NCI-H748 (cell line): ENCODE measurements around the gene KRTAP1-5.

Experiments
- DNase-seq: peaks from one replicate; lab custom pipeline; 2025; ENCODE audit not compliant: unreplicated experiment; lab: John Stamatoyannopoulos, UW

KRTAP1-5 gene

GRCh38 chr17:41009301-41009760 lies 17.7 kb downstream of the KRTAP1-5 start:
- peak; percentile 53 for DNase-seq

- peak; percentile 56 for DNase-seq
Observed at GRCh38 chr17:41008811-41009210, 18.2 kb downstream of the KRTAP1-5 start, which contains the start of gene KRTAP3-1. KRTAP3-1 (minus strand) TSS chr17:41009128; CDS start chr17:41009074, 54 bp downstream.

DNA sequence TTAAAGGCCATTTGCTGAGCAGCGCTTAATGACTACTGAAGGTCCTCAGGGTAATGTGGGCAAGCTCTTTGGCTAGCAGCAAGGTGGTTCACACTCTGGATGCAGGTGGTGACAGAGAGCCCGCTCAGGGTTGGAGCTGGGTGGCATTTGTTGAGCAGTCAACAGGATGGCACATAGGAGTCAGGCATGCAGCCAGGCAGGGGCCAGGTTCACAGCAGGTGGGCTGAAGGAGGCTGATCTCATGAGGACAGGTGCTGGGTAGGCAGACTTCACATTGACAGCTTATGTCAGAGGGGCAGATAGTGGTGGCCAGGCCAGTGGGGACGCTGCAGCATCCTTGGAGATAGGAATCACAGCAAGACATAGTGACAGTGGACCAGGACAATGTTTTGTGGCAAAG lies 22.6 kb downstream of the KRTAP1-5 start:
- peak; percentile 12 for DNase-seq

GRCh38 chr17:41003926-41004325 lies 23.1 kb downstream of the KRTAP1-5 start:
- no peak for DNase-seq

- no peak for DNase-seq
Observed at GRCh38 chr17:41002814-41003213, 24.2 kb downstream of the KRTAP1-5 start.

DNA sequence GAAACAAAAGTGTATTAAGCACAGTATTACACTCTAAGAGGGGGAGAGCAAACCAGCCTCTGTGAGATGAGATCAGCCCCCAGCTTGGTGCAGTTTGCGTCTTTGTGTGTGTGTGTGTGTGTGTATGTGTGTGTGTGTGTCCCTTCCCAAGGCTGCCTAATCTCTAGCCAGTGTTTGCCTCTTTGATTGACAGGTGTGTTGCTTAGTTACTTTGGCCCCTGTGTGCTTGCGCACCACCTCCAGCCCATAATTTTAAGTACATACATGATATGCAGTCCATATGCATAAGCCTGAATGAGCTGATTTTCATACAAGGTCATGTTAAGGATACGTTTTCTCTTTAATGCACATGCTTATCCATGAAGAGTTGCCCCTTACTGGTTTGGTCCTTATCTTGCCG lies 25.2 kb downstream of the KRTAP1-5 start:
- DNase-seq = no peak

DNA sequence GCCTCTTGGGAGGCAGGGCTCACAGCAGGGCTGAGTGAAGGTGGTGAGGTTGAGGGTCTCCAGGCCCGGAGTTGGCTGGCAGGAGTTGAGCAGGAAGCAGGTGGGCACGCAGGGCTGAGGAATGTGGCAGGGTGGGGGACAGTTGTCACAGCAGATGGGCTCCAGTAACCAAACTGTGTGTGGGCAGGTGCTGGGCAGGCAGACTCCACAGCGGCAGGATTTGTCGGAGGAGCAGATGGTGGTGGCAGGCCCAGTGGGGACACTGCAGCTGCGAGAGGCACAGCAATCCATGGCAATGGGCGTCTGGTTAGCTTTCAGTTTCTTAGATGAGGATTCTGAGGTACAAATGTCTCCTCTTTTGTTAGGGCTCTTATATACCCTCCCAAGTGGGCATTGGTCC lies 27.4 kb downstream of the KRTAP1-5 start, which contains the start of gene KRTAP3-2:
Gene KRTAP3-2 (minus strand): TSS at position 344 of the 400 bp plus-strand sequence. CDS start 53 bp downstream, at position 291.
- DNase-seq = peak; percentile 44

DNA sequence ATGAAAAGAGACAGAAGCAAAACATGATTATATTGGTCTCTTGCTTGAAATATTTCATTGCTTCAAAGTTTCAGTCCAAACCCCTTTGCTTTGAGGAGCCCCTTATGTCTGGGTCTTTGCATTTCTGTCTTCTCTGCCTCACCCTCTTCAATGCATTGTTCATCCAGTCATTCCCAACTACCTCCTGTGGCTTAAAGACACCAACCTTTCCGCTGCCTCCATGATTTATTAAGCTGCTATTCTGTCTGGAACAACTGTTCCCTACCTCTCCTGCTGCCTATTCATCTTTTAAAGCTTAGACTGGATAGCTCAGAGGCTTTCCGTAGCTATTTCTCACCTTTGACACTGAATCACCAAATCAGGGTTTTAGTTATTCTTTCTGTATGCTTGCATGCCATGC lies 29.6 kb downstream of the KRTAP1-5 start:
- DNase-seq = no peak

DNA sequence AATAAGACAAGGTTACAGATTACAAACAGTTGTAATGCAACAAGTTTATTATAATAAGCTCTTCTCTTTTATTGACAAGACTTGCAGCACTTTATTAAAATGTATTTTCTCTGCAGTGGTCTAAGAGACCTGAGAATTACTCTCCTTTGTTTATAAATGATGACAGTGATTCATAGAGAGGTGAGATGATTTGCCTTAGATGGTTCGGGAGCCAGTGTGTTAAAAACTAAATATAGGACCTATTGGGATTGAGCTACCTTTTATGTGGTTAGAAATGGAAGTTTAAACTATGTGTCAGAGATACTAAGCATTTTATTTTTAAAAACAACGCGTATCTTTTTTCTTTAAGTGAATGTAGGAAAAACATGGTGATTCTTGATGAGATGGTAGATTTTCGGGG lies 30.2 kb downstream of the KRTAP1-5 start:
- no peak for DNase-seq

DNA sequence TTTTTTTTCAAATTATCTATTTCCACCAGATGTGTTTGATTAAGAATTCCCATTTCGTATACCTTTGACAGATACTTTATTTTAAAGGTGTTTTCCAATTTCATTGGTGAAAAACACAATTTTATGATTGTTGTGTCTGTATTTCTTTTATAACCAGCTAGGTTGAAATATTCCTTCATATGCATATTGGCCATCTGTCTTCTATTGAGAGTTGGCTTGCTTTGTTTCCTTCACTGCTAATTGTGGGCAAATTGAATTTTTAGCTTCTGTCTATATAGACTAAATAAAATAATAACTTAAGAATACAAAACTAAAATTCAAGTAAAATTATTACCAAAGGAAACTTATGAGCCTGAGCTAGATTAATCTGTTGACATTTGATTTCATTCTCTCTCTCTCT lies 31.9 kb downstream of the KRTAP1-5 start:
- no peak for DNase-seq

DNA sequence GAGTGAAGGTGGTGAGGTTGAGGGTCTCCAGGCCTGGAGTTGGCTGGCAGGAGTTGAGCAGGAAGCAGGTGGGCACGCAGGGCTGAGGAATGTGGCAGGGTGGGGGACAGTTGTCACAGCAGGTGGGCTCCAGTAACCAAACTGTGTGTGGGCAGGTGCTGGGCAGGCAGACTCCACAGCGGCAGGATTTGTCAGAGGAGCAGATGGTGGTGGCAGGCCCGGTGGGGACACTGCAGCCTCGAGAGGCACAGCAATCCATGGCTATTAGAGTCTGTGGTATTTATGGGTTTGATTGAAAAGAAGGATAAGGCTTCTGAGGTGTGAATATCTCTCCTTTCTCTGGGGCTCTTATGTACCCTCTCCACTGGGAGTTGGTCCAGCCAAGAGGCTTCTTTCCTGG lies 33.2 kb downstream of the KRTAP1-5 start, which contains the start of gene KRTAP3-3:
Gene KRTAP3-3 (minus strand): TSS at position 326 of the 400 bp plus-strand sequence. CDS start 67 bp downstream, at position 259.
- peak; percentile 86 for DNase-seq

- no peak for DNase-seq
Observed at GRCh38 chr17:40993084-40993483, 33.9 kb downstream of the KRTAP1-5 start.

DNA sequence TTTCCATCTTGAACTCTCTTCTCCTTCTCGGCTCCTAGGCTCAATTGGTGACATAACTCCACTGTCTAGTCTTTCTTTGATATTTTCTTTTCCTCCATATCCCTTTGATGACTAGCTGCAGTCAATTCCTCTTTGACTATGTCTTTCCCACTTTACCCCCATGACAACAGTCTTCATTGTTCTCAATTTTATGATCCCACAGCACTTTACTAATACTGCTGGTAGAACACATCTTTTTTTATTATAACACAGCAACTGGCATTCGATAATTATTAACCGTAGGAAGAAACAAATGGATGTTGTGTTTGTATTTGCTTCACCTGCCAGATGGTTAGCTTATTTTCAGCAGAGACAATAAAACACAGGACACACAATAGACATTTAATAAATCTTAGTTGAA lies 34.3 kb downstream of the KRTAP1-5 start:
- DNase-seq = peak; percentile 60

- DNase-seq = no peak
Observed at GRCh38 chr17:40986920-40987319, 40.1 kb downstream of the KRTAP1-5 start.

GRCh38 chr17:40984226-40984625 lies 42.8 kb downstream of the KRTAP1-5 start, which contains the start of gene KRT40:
KRT40 (minus strand) TSS chr17:40984326; CDS start chr17:40984273, 53 bp downstream.
- no peak for DNase-seq

DNA sequence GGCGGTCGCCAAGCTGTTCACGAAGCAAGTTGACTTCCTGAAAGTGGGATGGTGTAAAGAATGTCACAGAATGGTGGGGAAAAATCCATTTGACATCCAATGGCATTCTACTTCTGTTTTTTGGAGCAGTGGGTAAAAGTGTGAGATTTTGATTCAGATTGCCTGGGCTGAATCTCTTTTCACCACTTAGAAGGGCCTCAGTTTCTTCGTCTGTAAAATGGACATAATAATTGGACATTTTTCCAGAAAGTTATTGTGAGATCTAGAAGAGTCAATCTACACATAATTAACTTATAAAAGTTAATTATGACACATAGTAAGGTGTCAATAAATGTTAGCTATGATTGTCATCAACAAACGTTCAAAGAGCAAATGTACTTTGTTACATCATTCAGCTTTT lies 45.9 kb downstream of the KRTAP1-5 start:
- DNase-seq = no peak

DNA sequence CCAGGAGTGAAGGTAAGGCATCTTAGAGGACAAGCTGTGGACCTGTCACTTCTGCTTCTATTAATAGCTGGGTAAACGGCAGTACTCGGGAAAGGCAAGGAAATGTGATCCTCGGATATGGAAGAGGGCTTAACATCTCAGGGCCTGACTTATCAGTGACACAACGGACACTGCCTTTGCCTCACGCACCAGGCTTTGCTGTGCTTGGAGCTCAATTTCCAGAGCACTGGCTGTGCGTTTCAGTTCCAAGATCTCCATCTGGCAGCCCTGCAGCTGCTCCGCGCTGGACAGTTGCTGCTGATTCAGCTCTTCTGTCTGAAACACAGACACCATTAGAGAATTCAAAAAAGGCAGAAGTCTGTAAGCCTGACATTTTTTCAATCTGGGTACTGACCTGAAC lies 46.4 kb downstream of the KRTAP1-5 start:
- DNase-seq = no peak

DNA sequence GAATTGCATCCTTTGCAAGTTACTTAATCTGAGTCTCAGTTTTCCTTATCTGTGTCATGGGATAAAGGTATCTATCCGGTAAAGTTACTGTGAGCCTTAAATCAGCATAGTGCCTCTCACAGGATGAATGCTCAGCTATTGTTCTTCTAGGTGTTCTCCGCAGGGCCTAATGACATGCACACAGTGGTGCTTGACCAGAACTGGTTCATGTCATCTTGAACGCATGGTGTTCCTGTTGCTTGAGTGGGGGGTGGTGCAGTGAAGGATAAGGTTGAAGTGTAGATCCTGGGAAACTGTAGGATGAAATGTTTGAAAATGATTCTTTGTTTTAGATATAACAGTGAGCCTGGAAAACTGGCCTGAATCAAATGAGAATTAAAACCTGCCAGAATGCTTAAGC lies 46.9 kb downstream of the KRTAP1-5 start:
- DNase-seq = no peak

GRCh38 chr17:40978575-40979151 lies 48.3 kb downstream of the KRTAP1-5 start:
- DNase-seq = no peak
